Chondrocyte (in vitro differentiated cells): ENCODE measurements around the gene FSIP1. TPM values are rescaled to one million over a fixed set of nuclear protein-coding genes. Genes with fewer than 3 reads are reported as not detected.
A peak's percentile ranks its signal among the peaks of the same experiment; 100 is the strongest.

Source experiments
- DNase-seq: peaks from one replicate; pipeline ENCODE4 v3.0.0; 2021; ENCODE audit warnings: mixed read lengths, low spot score
- H3K27ac Mint-ChIP-seq: one replicate; pipeline ENCODE4 v1.8.0; 2021; ENCODE audit warnings: mild to moderate bottlenecking, moderate library complexity, mixed read lengths; ENCODE audit not compliant: unreplicated experiment
- H3K27me3 Mint-ChIP-seq: 2 replicates; pipeline ENCODE4 v1.8.0; 2021; ENCODE audit warnings: low read depth, mixed read lengths
- H3K36me3 Mint-ChIP-seq: 2 replicates; pipeline ENCODE4 v1.8.0; 2021; ENCODE audit warnings: low read depth, mixed read lengths
- H3K4me1 Mint-ChIP-seq: 2 replicates; pipeline ENCODE4 v1.8.0; 2021; ENCODE audit warnings: low read depth, mild to moderate bottlenecking, mixed read lengths
- H3K4me3 Mint-ChIP-seq: one replicate; pipeline ENCODE4 v1.8.0; 2021; ENCODE audit warnings: mild to moderate bottlenecking, moderate library complexity, mixed read lengths; ENCODE audit not compliant: unreplicated experiment
- H3K9me3 Mint-ChIP-seq: 2 replicates; pipeline ENCODE4 v1.8.0; 2021; ENCODE audit warnings: low read depth, mixed read lengths
- CTCF ChIP-seq: fragments of 200-600 bp; sonication (generic); IDR thresholded peaks from 2 replicates; pipeline ENCODE4 v1.5.0; 2021; ENCODE audit warnings: antibody characterized with exemption, mild to moderate bottlenecking, moderate library complexity
- total RNA-seq: library from RNA; stranded (reverse); gene quantifications from 3 replicates; pipeline ENCODE4 v1.2.1, GENCODE V29; 2021

FSIP1 gene
- total RNA-seq, 1 donor from 2014 or later = 0.40 TPM

DNA sequence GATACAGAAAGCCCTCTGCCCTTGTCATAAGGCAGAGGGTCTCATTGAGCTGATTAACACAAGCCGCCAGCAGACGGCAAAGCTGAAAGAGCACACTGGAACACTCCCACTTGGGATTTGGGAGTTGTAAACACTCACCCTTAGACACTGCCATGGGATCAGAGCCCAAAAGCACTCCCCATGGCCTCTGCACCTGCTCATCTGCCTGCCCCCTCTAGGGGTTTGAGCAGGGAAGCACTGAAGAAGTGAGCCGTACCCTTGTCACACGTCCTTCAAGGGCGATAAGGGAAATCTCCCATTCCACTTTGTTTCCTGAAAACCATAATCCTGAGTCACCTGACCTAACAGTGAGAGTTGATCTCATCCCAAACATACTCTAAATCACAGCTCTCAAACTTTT lies 14.7 kb downstream of the FSIP1 start:
- H3K36me3 Mint-ChIP-seq = no peaks in the 10 kb centered on the region
- H3K27me3 Mint-ChIP-seq = no peaks in the 10 kb centered on the region
- peaks cover 15% of the 10 kb centered on the region for H3K4me1 Mint-ChIP-seq
- no peaks in the 10 kb centered on the region for H3K9me3 Mint-ChIP-seq
- no peak overlapping the region for H3K4me3 Mint-ChIP-seq
- TF ChIP-seq CTCF = no peak
- no peak overlapping the region for H3K27ac Mint-ChIP-seq
- no peak for DNase-seq

DNA sequence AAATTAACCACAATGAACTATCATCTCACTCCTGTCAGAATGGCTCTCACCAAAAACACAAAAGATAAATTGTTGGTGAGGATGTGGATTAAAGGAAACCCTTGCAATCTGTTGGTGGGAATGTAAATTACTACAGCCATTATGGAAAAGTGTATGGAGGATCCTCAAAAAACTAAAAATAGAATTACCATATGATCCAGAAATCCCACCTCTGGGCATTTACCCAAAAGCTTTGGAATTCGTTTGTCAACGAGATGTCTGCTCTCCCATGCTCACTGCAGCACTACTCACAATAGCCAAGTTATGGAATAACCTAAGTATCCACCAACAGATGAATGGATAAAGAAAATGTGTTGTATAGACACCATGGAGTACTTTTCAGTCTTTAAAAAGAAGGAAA lies 21.6 kb downstream of the FSIP1 start:
- Mint-ChIP-seq H3K4me3 (no peak overlapping the region), H3K9me3 (peaks cover 4% of the 10 kb centered on the region), H3K27ac (peak overlapping the region; percentile 1), H3K27me3 (no peaks in the 10 kb centered on the region), H3K36me3 (peaks cover 2% of the 10 kb centered on the region), H3K4me1 (peaks cover 10% of the 10 kb centered on the region)
- TF ChIP-seq CTCF = no peak
- DNase-seq = no peak

DNA sequence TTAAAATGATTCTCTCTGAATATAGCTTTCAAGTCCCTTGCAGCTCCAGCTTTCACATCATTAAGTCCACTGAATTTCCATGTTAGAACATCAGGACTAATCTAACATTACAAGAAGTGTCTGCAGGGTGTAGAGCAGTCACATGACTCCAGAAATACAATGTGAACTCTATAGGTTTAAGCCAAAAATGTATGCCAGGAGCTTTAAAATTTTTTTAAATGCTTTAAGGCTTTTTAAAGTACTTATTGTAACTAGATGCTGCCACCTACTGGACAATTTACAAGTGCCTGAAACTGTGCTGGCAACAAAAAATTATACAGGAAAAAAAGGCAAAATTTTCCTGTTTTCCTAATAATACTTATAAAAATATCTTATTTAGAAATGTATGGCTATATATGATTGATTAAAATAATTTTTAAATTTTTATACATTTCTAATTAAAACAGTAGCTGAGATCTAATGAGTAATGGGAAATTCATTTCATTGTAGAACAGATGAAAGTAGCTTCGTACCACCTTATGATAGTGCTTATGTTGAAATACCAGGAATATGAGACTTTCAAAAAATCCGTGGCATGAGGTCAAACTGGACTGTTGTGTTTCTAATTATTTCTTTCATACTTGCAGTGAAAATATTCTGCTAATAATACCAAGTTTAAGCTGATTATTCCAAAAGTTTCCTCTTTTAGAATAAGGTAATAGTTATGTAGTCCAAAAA lies 25.7 kb downstream of the FSIP1 start:
- Mint-ChIP-seq H3K27me3 (no peaks in the 10 kb centered on the region), H3K9me3 (peaks cover 4% of the 10 kb centered on the region), H3K27ac (no peak overlapping the region), H3K4me3 (no peak overlapping the region), H3K36me3 (no peaks in the 10 kb centered on the region), H3K4me1 (peaks cover 17% of the 10 kb centered on the region)
- DNase-seq = no peak
- TF ChIP-seq CTCF = peak; percentile 99

- Mint-ChIP-seq H3K27me3 (no peaks in the 10 kb centered on the region), H3K9me3 (peaks cover 15% of the 10 kb centered on the region), H3K4me1 (peaks cover 21% of the 10 kb centered on the region), H3K36me3 (peaks cover 2% of the 10 kb centered on the region), H3K27ac (no peak overlapping the region), H3K4me3 (no peak overlapping the region)
- no peak for TF ChIP-seq CTCF
- no peak for DNase-seq
Observed at GRCh38 chr15:39752991-39753390, 29.6 kb downstream of the FSIP1 start.

DNA sequence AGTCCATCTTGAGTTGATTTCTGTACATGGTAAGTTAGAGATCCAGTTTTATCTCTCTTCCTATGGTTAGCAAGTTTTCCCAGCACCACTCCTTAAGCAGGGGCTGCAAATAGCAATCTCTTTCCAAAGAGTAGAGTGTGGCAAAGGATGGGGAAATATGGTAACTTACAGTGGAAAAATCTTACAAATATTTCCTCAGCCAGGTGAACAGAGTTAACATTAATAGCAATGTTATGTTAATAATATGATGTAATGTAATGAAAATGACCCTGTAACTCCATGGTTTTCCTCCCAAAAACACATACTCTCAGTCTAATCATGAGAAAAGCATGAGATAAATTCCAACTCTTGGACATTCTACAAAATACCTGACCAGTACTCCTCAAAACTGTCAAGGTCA lies 30.4 kb downstream of the FSIP1 start:
- H3K4me1 Mint-ChIP-seq = peaks cover 28% of the 10 kb centered on the region
- TF ChIP-seq CTCF = no peak
- H3K36me3 Mint-ChIP-seq = peaks cover 2% of the 10 kb centered on the region
- no peak for DNase-seq
- H3K27ac Mint-ChIP-seq = no peak overlapping the region
- peaks cover 15% of the 10 kb centered on the region for H3K9me3 Mint-ChIP-seq
- H3K27me3 Mint-ChIP-seq = no peaks in the 10 kb centered on the region
- H3K4me3 Mint-ChIP-seq = no peak overlapping the region
